NCI-H510A (cell line): ENCODE results near the gene SLC2A9.

ENCODE experiments used
- DNase-seq: peaks from one replicate; lab custom pipeline; 2025; lab: John Stamatoyannopoulos, UW

Gene SLC2A9

GRCh38 chr4:10020871-10021652, at the start of gene SLC2A9:
SLC2A9 (minus strand) TSS chr4:10021497; CDS start chr4:10021429, 68 bp downstream.
- no peak for DNase-seq

- no peak for DNase-seq
Observed at GRCh38 chr4:10069075-10069642, 47.9 kb upstream of the SLC2A9 start.

GRCh38 chr4:10066670-10067651, 45.7 kb upstream of the SLC2A9 start:
- DNase-seq: no peak

- no peak for DNase-seq
Observed at GRCh38 chr4:10066206-10066605, 44.9 kb upstream of the SLC2A9 start.

- DNase-seq: no peak
Observed at GRCh38 chr4:10063544-10064300, 42.4 kb upstream of the SLC2A9 start.

- DNase-seq: no peak
Observed at GRCh38 chr4:10061650-10062415, 40.5 kb upstream of the SLC2A9 start.

- DNase-seq: no peak
Observed at GRCh38 chr4:10058371-10058770, 37.1 kb upstream of the SLC2A9 start.

- DNase-seq: no peak
Observed at GRCh38 chr4:10057023-10057395, 35.7 kb upstream of the SLC2A9 start.

- no peak for DNase-seq
Observed at GRCh38 chr4:10056334-10057022, 35.2 kb upstream of the SLC2A9 start.

GRCh38 chr4:10055871-10056270, 34.6 kb upstream of the SLC2A9 start:
- no peak for DNase-seq

GRCh38 chr4:10054571-10055041, 33.3 kb upstream of the SLC2A9 start:
- no peak for DNase-seq

GRCh38 chr4:10053635-10054453, 32.5 kb upstream of the SLC2A9 start:
- no peak for DNase-seq

- no peak for DNase-seq
Observed at GRCh38 chr4:10051517-10052135, 30.3 kb upstream of the SLC2A9 start.

- DNase-seq: no peak
Observed at GRCh38 chr4:10050721-10051120, 29.4 kb upstream of the SLC2A9 start.

- no peak for DNase-seq
Observed at GRCh38 chr4:10050261-10050661, 29.0 kb upstream of the SLC2A9 start.

GRCh38 chr4:10048941-10049697, 27.8 kb upstream of the SLC2A9 start:
- no peak for DNase-seq

- no peak for DNase-seq
Observed at GRCh38 chr4:10047967-10048366, 26.7 kb upstream of the SLC2A9 start.

GRCh38 chr4:10046471-10046870, 25.2 kb upstream of the SLC2A9 start:
- DNase-seq: no peak
